ENCODE results near the gene KCNK7. TPM values are rescaled to one million over a fixed set of nuclear protein-coding genes. Genes with fewer than 3 reads are reported as not detected.
A peak's percentile ranks its signal among the peaks of the same experiment; 100 is the strongest.

The KCNK7 gene
- total RNA-seq, 1 donor from 2014 or later, result 0.69 TPM

- Mint-ChIP-seq H3K27me3 (ENCODE audit: unreplicated experiment) (peaks cover 20% of the 10 kb centered on the region), H3K9me3 (ENCODE audit: unreplicated experiment) (peaks cover 14% of the 10 kb centered on the region), H3K4me3 (ENCODE audit: unreplicated experiment) (peak overlapping the region; percentile 36), H3K4me1 (ENCODE audit: low read depth, unreplicated experiment) (peaks cover 14% of the 10 kb centered on the region), H3K36me3 (ENCODE audit: unreplicated experiment) (no peaks in the 10 kb centered on the region), H3K27ac (ENCODE audit: unreplicated experiment) (no peak overlapping the region)
- no peak for TF ChIP-seq CTCF (IDR thresholded peaks at IDR 0.05; ENCODE audit: partially characterized antibody, unreplicated experiment)
- DNase-seq, result no peak
Measured at GRCh38 chr11:65554842-65555430, 40.7 kb downstream of the KCNK7 start.

GRCh38 chr11:65554057-65554818 lies 41.4 kb downstream of the KCNK7 start:
- Mint-ChIP-seq H3K27me3 (ENCODE audit: unreplicated experiment) (peaks cover 21% of the 10 kb centered on the region), H3K9me3 (ENCODE audit: unreplicated experiment) (peaks cover 15% of the 10 kb centered on the region), H3K4me1 (ENCODE audit: low read depth, unreplicated experiment) (peaks cover 14% of the 10 kb centered on the region), H3K27ac (ENCODE audit: unreplicated experiment) (no peak overlapping the region), H3K36me3 (ENCODE audit: unreplicated experiment) (no peaks in the 10 kb centered on the region), H3K4me3 (ENCODE audit: unreplicated experiment) (peak overlapping the region; percentile 36)
- DNase-seq, result no peak
- TF ChIP-seq CTCF (IDR thresholded peaks at IDR 0.05; ENCODE audit: partially characterized antibody, unreplicated experiment), result no peak

GRCh38 chr11:65553301-65554001 lies 42.1 kb downstream of the KCNK7 start:
- peaks cover 29% of the 10 kb centered on the region for H3K27me3 Mint-ChIP-seq (ENCODE audit: unreplicated experiment)
- peak; percentile 45 for DNase-seq

GRCh38 chr11:65552388-65552951 lies 43.1 kb downstream of the KCNK7 start:
- TF ChIP-seq CTCF (IDR thresholded peaks at IDR 0.05; ENCODE audit: partially characterized antibody, unreplicated experiment), result no peak
- no peak overlapping the region for H3K27ac Mint-ChIP-seq (ENCODE audit: unreplicated experiment)
- H3K27me3 Mint-ChIP-seq (ENCODE audit: unreplicated experiment), result peaks cover 34% of the 10 kb centered on the region
- peaks cover 17% of the 10 kb centered on the region for H3K9me3 Mint-ChIP-seq (ENCODE audit: unreplicated experiment)
- peaks cover 14% of the 10 kb centered on the region for H3K4me1 Mint-ChIP-seq (ENCODE audit: low read depth, unreplicated experiment)
- DNase-seq, result no peak
- H3K4me3 Mint-ChIP-seq (ENCODE audit: unreplicated experiment), result peak overlapping the region; percentile 13
- no peaks in the 10 kb centered on the region for H3K36me3 Mint-ChIP-seq (ENCODE audit: unreplicated experiment)

More at GRCh38 chr11:65553301-65554001, 42.1 kb downstream of the KCNK7 start:
- Mint-ChIP-seq H3K4me1 (ENCODE audit: low read depth, unreplicated experiment) (peaks cover 14% of the 10 kb centered on the region), H3K27ac (ENCODE audit: unreplicated experiment) (no peak overlapping the region), H3K36me3 (ENCODE audit: unreplicated experiment) (no peaks in the 10 kb centered on the region), H3K4me3 (ENCODE audit: unreplicated experiment) (no peak overlapping the region), H3K9me3 (ENCODE audit: unreplicated experiment) (peaks cover 15% of the 10 kb centered on the region)
- TF ChIP-seq CTCF (IDR thresholded peaks at IDR 0.05; ENCODE audit: partially characterized antibody, unreplicated experiment), result no peak

Data from glutamatergic neuron (in vitro differentiated cells).